Adrenal gland (tissue), 12 donors: ENCODE results near the gene B4GALNT2. TPM values are rescaled to one million over a fixed set of nuclear protein-coding genes. Genes with fewer than 3 reads are reported as not detected.

Experiments
- DNase-seq, 7 donors: peaks; one replicate each; pipeline ENCODE4 v3.0.0-alpha.2; 2019 to 2020
- H3K27ac ChIP-seq, 5 donors: fragments of 200-600 bp; sonication (generic) in 4 of 5; 1 replicate in 3 of 5; 2 replicates in 2 of 5; pipeline versions ENCODE4 v1.5.1 to v1.8.0; 2016 to 2020; ENCODE audit warnings: mild to moderate bottlenecking in 1 of 5
- H3K27me3 ChIP-seq: fragments of 200-600 bp; 2 replicates; pipeline ENCODE4 v1.8.0; 2021
- H3K36me3 ChIP-seq, 2 donors: fragments of 200-600 bp; replicated peaks in 1 of 2; 1 replicate in 1 of 2; 2 replicates in 1 of 2; pipeline versions ENCODE4 v1.5.1 to v1.8.0; 2018 to 2022
- H3K4me1 ChIP-seq, 2 donors: fragments of 200-600 bp; replicated peaks in 1 of 2; 1 replicate in 1 of 2; 2 replicates in 1 of 2; pipeline versions ENCODE4 v1.5.1 to v1.8.0; 2018 to 2021
- H3K4me3 ChIP-seq, 4 donors: fragments of 200-600 bp; sonication (generic) in 3 of 4; one replicate each; pipeline ENCODE4 v1.5.1; 2016 to 2018
- H3K9me3 ChIP-seq, 3 donors: fragments of 200-600 bp; sonication (generic) in 1 of 3; replicated peaks in 1 of 3; 1 replicate in 2 of 3; 2 replicates in 1 of 3; pipeline versions ENCODE4 v1.5.1 to v1.8.0; 2016 to 2021
- POLR2A ChIP-seq, 2 donors: fragments of 450-650 bp; IDR thresholded peaks; one replicate each; pipeline ENCODE4 v1.6.1; 2017; ENCODE audit warnings: antibody characterized with exemption in 2 of 2, mild to moderate bottlenecking in 2 of 2, moderate library complexity in 1 of 2
- WGBS, 4 donors: extraction: QIAGEN DNeasy Blood & Tissue Kit in 2 of 4; methylation state at CpG; one replicate each; pipeline versions ENCODE4 v1.1.5 to v1.1.7; 2013 to 2017; 5-methylcytosine and 5-hydroxymethylcytosine counted together
- intact Hi-C, 2 donors: fragments of 100-400 bp; cut with DNase I; formaldehyde crosslinking; loops; one replicate each; pipeline versions ENCODE4 v1.14.1 to v1.15.0; 2022 to 2023
- polyA plus RNA-seq, 3 donors: library from polyadenylated mRNA; stranded (reverse); fragments of 200-250 nt in 2 of 3; fragments of 350-450 nt in 1 of 3; fragmentation: Illumina TruSeq in 1 of 3; extraction: RNeasy Lipid Tissue Mini Kit (QIAGEN cat#74804) in 1 of 3; gene quantifications; one replicate each; pipeline ENCODE4 v1.2.3, GENCODE V29; 2013 to 2014
- total RNA-seq, 9 donors: library from RNA; depleted of rRNA in 4 of 9; stranded (reverse); fragments of >200 nt in 4 of 9; fragments of 120-200 nt in 1 of 9; fragmentation: NEBNext Ultra II Directional in 1 of 9; extraction: Animal tissue kit (Norgen Biotek cat#: 25700) in 1 of 9; gene quantifications; one replicate each; pipeline versions ENCODE4 v1.1.0 to v1.2.4, GENCODE V29; 2013 to 2023
- TF ChIP-seq, protein P1 (sequence below), 6 experiments: fragments of 450-650 bp in 4 of 6; fragments of 200-600 bp in 2 of 6; sonication (generic) in 1 of 6; IDR thresholded peaks; 1 replicate in 5 of 6; 2 replicates in 1 of 6; pipeline versions ENCODE4 v1.5.1 to v1.8.0; 2016 to 2021; ENCODE audit warnings: antibody characterized with exemption in 6 of 6, mild to moderate bottlenecking in 2 of 6, moderate library complexity in 1 of 6
- donor health status: healthy with polysubstance abuse.
- donor health status: Bipolar disorder and iron deficiency.
- donor health status: DM: yes; HTN: yes; CAD: no.
- donor health status: DM: no; HTN: no; CAD: no.
- donor health status: DM: no; HTN: no; CAD: no.
- donor health status: DM: yes; HTN: yes; CAD: no.

The B4GALNT2 gene
- total and polyA plus RNA-seq, 12 donors = 0.04 to 3.4 (median 0.19) TPM; not detected in 2

DNA sequence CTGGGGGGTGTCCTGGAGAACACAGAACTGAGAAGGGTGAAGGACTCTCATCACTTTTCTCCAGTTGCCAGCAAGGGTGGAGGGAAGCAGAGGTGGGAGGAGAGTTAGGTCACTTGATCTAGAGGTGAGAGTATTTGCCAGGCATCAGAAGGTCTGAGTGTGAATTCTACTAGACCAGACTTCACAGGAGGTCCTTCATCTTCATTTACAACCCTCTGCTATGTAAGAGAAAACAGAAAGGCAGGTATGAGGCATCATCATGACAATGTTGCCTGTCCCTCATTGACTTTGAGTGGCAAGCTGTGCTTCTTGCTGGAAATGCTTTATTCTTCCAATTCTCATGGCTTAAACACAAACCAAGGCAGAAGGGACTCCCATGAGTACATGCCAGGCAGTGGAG lies 45.9 kb upstream of the B4GALNT2 start:
- no peaks in the 10 kb centered on the region for H3K27me3 ChIP-seq
- H3K4me3 ChIP-seq = no peak overlapping the region
- H3K36me3 ChIP-seq = no peaks in the 10 kb centered on the region
- no peak overlapping the region for H3K27ac ChIP-seq
- intact Hi-C loops = no loop called here
- no peaks in the 10 kb centered on the region for H3K9me3 ChIP-seq
- no peak for TF ChIP-seq POLR2A (IDR thresholded peaks at IDR 0.05)
- TF ChIP-seq, protein P1, sequence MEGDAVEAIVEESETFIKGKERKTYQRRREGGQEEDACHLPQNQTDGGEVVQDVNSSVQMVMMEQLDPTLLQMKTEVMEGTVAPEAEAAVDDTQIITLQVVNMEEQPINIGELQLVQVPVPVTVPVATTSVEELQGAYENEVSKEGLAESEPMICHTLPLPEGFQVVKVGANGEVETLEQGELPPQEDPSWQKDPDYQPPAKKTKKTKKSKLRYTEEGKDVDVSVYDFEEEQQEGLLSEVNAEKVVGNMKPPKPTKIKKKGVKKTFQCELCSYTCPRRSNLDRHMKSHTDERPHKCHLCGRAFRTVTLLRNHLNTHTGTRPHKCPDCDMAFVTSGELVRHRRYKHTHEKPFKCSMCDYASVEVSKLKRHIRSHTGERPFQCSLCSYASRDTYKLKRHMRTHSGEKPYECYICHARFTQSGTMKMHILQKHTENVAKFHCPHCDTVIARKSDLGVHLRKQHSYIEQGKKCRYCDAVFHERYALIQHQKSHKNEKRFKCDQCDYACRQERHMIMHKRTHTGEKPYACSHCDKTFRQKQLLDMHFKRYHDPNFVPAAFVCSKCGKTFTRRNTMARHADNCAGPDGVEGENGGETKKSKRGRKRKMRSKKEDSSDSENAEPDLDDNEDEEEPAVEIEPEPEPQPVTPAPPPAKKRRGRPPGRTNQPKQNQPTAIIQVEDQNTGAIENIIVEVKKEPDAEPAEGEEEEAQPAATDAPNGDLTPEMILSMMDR (IDR thresholded peaks at IDR 0.05) = no peak
- no peaks in the 10 kb centered on the region for H3K4me1 ChIP-seq
- DNase-seq = no peak

DNA sequence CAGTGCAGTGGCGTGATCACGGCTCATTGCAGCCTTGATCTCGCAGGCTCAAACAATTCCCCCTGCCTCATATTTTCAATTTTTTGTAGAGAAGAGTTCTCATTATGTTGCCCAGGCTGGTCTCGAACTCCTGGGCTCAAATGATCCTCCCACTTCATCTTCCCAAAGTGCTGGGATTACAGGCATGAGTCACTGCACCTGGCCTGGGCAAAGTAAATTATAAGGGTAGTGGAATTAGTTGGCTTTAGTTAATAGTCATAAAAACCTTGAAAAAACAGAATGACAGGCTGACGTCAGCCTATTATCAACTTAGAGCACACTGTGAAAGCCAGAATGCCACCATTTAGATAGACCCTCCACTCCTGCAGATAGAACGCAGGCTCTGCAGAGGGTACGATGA lies 43.5 kb upstream of the B4GALNT2 start:
- WGBS, 4 donors = 84 to 90% (median 88%) methylated on average over 7 of the region's 7 CpGs
- no peak for TF ChIP-seq POLR2A (IDR thresholded peaks at IDR 0.05)
- TF ChIP-seq, protein P1 (IDR thresholded peaks at IDR 0.05) = no peak
- Histone ChIP-seq H3K4me3 (no peak overlapping the region), H3K9me3 (no peaks in the 10 kb centered on the region), H3K36me3 (no peaks in the 10 kb centered on the region), H3K27me3 (no peaks in the 10 kb centered on the region), H3K27ac (no peak overlapping the region), H3K4me1 (no peaks in the 10 kb centered on the region)
- intact Hi-C loops = no loop called here
- no peak for DNase-seq

DNA sequence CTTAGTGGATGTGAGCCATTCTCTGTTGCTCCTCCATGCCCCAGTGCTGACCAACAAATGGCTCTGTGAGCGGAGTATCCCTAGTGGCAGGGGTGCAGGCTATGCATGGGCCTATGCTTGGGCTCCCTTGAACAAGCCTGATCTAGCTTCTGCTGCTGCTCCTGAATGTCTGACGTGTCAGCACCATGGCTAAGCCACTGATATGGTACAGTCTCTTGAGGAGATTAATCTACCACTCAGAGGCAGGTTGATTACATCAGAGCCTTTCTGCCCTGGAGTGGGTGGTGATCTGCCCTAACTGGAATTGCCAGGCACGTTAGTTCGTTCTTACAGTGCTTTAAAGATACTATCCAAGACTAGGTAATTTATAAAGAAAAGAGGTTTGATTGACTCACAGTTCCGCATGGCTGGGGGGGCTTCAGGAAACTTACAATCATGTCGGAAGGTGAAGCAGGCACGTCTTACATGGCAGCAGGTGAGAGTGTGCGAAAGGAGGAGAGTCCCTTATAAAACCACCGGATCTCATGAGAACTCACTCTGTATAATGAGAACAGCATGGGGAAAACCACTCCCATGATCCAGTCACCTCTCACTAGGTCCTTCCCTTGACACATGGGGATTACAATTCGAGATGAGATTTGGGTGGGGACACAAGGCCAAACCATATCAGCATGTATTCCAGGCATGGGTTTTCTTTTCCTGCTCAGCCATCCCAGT lies 41.5 kb upstream of the B4GALNT2 start:
- no peak overlapping the region for H3K27ac ChIP-seq
- no peaks in the 10 kb centered on the region for H3K4me1 ChIP-seq
- no peaks in the 10 kb centered on the region for H3K9me3 ChIP-seq
- no peak for TF ChIP-seq POLR2A (IDR thresholded peaks at IDR 0.05)
- TF ChIP-seq, protein P1 (IDR thresholded peaks at IDR 0.05) = no peak
- H3K4me3 ChIP-seq = no peak overlapping the region
- no peaks in the 10 kb centered on the region for H3K36me3 ChIP-seq
- no peak for DNase-seq
- WGBS, 4 donors = 75 to 93% (median 85%) methylated on average over 9 to 10 of the region's 10 CpGs
- H3K27me3 ChIP-seq = no peaks in the 10 kb centered on the region
- intact Hi-C loops = no loop called here

DNA sequence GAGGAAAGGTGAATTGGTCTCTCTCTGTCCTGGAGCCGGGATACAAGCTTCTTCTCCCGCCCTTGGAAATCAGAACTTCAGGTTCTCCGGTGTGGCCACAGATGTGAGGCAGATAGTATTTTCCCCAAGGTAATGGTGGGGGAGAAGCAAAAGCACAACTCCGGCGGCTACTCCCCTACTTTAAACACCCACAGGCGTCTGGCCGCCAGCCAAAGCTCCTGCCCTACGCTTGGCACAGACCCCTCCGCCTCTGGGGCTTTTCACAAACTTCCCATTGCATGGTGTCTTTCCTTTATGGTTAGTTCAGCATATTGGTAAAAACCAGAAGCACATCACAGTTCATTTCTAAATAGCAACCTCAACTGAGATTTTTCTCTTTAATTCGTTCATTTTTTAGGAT lies 39.4 kb upstream of the B4GALNT2 start:
- Histone ChIP-seq H3K27ac (no peak overlapping the region), H3K4me3 (no peak overlapping the region), H3K36me3 (no peaks in the 10 kb centered on the region), H3K4me1 (no peaks in the 10 kb centered on the region), H3K9me3 (no peaks in the 10 kb centered on the region), H3K27me3 (no peaks in the 10 kb centered on the region)
- TF ChIP-seq, protein P1 (IDR thresholded peaks at IDR 0.05) = no peak
- TF ChIP-seq POLR2A (IDR thresholded peaks at IDR 0.05) = no peak
- intact Hi-C loops = no loop called here
- WGBS, 4 donors = 71 to 90% (median 74%) methylated on average over 10 of the region's 10 CpGs
- no peak for DNase-seq
